Fibroblast of skin of right quadriceps (primary cell): ENCODE measurements around the gene CEBPE.

ENCODE experiments used
- DNase-seq: peaks from one replicate; pipeline ENCODE4 v3.0.0-alpha.2; 2013

CEBPE gene

DNA sequence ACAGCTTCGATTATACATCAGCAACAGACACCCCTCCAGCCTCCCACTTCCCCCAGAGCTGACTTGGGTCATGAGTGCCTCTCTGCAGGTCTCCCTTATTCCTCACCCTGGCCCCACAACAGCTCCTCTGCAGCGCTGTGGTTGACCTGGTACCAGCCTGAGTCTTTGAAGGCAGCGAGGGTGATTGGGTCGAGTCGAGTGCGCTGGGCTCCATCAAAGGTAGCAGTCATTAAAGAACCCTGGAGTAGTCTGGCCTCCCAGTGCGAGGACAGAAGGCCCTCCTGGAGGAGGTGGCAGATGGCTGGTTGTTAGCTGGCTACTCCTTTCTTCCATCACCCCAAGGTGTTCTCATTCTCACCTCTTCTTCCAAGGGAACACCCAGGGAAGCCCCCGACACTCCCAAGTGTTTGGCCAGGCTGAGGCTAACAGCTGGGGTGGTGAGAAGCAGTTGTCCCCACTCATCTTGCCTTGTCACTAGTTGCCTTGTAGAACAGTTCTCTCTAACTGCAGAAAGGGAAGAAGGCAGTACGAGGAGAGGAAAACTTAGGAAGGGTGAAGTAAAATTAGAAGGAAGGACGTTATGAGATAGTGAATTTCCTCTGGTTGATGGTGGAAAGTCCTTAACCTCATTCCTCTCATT is 16.9 kb downstream of the CEBPE start:
- DNase-seq = no peak

DNA sequence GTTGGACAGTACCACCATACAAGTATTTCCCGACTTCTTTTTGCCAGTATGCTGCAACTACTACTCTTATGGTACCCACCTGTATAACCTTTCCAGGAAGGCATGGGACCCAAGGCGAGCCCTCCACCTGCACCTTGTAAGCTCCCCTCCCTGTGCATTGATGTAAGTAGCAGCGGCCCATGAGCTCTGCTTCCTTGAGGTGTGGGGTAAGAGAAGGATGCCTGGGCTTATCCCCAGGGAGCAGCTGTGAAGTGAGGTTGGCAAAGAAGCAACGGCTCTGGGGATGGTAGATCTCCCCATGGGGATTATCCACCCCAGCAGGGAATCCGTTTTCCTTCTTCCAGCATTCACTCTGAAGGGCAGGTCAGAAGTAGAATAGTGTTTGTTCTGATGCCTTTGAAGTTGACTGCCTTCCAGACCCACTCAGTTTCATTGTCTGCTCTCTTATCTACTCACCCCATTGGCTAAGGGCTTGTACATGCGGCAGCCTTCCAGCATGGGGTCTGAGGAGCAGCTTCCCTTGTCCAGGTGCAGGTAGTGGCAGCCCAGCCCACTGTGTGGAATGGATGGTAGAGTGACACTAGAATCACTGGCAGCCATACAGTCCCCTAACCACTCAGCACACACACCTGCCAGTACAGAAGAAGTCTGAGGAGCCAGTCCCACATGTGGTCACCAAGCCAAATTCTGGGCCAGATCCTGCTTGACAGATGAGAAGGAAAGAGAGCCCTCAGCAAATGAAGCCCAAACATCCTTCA is 17.7 kb downstream of the CEBPE start:
- DNase-seq = no peak

DNA sequence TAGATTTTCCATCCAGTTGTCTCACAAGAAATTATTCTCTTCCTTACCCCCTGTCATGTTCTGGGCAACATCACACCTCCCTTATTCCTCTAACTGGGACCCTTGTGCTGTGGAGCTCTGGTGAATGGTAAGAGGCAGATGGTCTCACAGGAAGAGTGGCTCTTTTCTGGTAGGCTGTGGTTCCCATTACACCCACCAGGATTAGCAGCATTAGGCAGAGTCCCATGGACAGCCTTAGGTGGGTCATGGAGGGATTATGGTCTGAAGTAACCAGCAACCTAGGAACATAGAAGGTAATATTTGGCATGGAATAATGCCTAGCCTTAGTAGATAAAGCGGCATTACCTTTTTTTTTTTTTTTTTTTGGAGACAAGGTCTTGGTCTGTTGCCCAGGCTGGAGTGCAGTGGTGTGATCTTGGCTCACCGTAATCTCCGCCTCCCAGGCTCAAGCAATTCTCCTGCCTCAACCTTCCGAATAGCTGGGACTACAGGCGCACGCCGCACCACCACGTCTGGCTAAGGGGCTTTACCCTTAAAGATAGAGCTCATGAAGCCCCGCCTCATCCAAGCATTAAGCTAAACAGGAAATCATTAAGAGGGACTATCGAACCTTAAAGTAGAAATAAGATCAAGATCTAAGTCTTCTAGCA is 19.7 kb downstream of the CEBPE start:
- DNase-seq = no peak

DNA sequence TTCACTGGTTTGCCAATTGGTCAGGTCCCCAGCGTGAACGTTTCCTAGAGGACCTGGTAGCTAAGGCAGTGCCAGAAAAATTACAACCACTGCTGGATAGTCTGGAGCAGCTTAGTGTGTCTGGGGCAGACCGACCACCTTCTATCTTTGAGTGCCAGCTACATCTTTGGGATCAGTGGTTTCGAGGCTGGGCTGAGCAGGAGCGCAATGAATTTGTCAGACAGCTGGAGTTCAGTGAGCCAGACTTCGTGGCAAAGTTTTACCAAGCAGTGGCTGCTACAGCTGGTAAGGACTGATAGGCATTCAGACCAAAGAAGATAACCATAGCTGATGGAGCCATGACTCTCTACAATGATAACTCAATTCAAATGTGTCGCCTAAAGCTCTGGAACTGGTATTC is 21.3 kb downstream of the CEBPE start:
- no peak for DNase-seq

DNA sequence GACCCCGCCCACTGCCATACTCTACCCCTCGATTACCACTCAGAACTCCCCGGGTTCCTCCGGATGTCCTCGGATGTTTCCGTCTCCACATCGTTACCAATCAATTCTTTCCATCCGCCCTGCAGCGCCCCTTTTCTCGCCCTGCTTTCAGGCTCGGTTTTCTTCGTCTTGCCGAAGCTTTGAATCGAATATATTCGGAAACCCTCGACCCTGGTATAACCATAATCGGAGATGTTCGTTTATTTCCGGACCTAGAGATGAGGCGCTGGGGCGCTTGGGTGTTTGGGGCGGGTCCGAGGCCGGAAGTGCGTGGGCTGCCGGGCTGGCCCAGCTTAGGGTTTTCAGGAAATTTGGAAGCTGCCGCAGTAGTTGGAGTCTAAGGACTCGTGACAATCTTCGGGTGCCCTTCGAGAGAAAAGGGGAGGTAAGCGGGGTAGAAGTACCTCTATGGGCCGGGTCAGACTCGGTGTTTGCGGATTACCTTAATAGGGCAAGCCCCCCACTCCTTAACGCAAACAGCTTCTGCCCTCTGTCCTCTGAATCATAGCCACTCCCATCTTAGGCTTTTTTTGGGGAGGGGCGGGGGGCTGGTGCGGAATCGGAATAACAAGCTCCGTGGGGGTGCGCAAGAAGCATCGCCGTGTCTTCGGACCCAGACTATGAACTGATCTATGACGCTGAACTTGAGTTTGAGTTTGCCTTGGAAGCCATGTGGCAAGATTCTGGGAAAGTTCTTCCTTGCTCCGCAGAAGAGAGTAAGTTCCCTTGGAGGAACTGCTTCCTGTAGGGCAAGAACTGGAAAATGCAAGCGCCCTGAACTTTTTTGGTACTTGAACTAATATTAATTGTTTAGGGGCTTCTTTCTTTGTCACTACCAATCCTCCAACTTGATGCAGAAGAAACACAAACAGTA is 23.6 kb downstream of the CEBPE start, which contains the start of gene C14orf119:
C14orf119 (plus strand) TSS at position 310 of the 913 bp plus-strand sequence. CDS start 2,154 bp downstream, outside the sequence.
- peak; percentile 100 for DNase-seq

DNA sequence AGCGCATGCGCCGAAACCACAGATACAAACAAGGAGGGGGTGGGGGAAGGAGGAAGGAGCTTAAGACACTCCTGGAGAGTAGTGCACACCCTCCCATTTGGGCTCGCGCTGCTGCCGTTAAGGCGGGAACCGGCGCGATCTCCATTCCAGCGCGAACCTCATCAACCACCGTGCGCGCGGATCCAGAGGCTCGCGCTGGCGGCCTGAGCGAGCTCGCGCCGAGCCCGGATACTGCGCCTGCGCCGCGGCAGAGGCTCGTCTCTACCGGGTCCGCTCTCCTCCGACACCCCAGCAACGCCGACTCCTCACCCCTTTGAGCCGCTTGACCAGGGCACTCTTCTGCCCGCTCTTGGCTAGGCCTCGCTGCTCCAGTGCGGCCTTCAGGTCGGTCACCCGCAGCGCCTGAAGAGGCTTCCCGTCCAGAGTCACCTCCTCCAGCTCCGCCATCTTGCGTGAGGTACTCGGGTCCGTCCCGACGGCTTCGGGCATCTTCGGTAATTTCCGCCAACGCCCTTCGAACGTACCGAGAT is 24.3 kb downstream of the CEBPE start, which contains the start of gene ACIN1:
ACIN1 (minus strand) TSS at position 471 of the 530 bp plus-strand sequence; CDS start at position 447, 24 bp downstream.
- DNase-seq = peak; percentile 90

DNA sequence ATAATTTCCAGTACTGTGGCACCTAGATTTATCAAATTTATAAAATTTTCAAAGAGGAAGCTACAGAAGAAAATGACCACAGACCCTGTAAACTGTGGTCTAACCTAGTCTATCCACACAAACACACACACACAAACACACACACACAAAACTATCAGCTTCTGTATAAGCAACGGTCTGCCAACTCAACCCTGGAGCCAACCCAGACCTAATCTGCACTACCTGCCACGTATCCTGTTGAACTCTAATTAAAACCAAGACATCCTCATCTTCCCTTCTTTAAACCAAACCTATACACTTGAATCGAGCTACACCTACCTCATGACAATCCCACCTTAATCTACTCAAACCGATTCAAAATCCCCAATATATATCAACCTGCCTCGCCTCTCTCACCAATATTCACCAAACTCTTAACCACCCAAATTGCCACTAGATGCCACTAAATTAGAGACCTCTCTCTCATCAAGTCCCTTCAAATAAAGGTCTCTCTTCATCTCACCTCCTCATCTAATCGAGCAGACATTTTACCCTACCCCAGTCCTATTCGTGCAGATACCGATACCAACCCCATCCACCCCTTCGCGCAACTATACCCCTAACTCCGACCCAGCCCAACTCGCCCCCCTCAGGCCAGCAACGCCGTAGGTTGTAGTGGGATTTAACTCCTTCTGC is 24.9 kb downstream of the CEBPE start:
- DNase-seq = no peak

DNA sequence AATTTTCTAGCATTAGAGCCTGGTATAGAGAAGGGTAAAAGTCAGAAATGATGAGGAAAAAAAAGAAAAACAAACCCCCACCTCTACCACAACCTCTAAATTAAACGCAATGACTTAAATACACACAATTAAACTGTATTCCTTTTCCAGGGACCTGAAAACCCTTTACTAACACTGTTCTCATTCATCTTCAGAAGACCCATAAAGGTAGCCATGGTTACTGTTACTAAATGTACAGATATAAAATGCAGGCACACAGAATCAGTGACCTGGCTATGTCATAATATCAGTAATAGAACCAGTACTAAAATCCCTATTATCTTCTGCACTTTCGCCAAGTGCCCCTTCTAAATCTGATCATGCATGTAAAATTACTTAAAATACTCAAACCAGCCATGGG is 25.5 kb downstream of the CEBPE start:
- DNase-seq = no peak

DNA sequence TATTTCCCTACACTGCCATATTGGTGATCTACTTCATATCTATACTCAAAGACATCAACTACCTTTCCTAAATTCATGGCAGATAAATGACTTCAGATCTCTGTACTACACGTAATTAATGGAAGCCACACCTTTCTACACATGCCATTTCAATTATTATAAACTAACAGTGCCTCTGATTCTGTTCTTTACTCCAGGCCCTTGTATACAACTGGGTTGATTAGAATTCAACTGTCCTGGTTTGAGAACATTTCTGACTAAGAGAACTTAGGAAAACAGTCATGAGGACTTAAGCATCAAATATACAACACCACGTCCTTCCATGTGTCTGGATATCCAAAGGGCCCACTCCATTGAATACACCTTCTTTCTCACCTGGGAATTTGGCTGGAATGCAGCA is 26.0 kb downstream of the CEBPE start:
- DNase-seq = no peak

DNA sequence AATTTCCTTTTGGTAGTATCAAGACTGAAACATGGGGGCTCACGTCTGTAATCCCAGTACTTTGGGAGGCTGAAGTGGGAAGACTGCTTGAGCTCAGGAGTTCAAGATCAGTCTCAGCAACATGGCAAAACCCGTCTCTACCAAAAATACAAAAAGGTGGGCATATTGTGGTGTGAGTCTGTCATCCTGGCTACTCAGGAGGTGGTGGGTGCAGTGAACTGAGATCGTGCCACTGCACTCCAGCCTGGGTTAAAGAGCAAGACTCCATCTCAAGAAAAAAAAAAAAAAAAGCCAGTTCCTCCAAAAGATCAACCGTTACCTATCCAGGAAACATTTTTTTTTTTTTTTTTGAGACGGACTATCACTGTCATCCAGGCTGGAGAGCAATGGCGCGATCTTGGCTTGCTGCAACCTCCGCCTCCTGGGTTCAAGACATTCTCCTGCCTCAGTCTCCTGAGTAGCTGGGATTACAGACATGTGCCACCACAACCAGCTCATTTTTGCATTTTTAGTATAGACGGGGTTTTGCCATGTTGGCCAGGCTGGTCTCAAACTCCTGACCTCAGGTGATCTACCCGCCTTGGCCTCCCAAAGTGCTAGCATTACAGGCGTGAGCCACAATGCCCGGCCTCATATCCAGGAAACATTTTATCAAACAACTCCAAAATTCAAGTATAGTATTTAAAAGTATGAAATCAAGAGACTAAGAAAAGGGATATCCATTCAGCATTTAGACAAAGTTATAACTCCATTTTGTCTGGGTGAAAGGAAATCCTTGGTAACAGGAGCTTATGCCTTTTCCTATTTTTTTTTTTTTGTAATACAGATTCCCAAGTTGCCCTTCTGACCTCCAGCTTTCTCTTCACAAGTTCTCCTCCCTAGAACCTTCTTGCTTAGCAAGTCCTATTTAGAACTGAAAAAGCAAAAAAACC is 27.5 kb downstream of the CEBPE start:
- DNase-seq = no peak

DNA sequence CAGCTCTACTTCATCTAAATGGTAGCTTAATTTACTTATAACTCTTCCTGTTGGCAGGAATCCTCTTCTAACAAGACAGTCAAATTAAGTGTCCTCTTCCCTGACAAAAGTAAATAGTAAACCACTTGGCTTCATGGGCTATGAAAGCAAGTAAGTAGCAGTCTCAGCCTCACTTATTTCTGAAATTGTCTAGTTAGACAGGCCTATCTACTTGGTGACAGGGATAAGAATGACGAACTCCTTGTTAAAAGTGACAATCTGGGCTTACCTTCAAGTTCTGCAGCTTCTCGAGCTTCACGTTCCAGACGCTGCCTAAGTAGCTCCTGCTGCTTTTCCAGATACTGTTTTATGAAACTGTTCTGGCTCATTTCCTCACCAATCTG is 28.8 kb downstream of the CEBPE start:
- no peak for DNase-seq

DNA sequence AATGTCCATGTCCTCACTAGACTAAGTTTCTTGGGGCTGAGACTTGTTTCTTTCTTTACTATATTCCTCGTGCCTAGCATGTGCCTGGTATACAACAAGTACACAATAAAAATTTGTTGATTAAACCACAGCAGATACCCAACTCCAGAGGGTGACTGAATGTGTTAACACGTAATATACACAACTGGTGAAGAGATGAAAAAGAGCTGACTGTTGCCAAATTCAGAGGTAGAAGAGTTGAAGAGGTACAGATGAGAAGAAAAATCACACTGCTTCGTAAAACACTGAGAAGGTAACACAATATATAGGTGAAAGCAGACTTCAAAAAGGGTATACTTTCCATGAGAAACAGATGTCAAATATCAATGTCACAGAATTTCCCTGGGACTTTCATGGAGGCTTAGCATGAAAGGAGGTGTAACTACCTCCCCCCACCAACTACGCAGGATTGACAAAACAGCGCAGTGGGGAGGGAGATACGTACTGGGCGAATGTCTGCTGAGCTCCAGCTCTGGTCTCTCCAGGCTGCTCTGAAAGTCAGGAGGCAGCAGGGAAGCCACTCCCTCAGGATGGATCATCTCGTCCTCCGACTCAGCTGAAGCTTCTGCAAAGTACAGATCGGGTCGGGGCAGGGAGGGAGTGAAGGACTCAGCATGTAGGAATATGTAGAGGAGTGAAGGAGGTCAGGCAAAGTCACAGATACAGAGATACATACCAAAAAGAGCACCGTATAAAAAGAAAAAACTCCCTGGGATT is 29.4 kb downstream of the CEBPE start:
- no peak for DNase-seq

DNA sequence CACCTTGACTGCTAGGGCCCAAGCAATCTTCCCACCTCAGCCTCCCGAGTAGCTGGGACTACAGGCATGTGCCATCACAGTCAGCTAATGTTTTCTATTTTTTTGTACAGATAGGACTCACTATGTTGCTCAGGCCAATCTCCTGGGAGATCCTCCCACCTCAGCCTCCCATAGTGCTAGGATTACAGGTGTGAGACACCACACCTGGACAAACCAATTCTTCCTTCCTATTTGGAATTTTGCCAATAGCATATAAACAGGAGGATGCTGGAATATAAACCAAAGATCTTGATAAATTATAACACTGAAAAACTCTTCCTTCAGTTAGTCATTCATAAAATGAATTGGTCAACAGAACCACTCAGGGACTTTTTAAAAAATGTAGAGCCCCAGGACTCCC is 32.5 kb downstream of the CEBPE start:
- no peak for DNase-seq

DNA sequence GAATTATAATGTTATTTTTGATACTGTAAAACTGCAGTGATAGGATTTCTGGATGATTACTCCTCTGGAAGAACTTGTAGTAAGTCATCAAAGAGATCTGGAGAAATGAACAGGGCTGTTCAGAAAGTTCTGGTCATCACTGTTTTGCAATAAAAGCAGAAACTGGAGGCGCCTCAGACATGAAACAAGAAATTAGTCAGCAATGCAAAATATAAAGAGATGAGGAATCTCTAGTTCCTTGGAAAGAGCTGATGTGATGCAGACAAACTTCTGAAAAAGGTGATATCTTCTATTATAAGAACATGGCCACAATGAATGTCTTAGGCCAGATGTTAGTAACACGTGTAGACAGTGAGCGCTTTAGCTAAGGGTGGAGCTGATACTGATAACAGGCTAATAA is 33.6 kb downstream of the CEBPE start:
- no peak for DNase-seq

DNA sequence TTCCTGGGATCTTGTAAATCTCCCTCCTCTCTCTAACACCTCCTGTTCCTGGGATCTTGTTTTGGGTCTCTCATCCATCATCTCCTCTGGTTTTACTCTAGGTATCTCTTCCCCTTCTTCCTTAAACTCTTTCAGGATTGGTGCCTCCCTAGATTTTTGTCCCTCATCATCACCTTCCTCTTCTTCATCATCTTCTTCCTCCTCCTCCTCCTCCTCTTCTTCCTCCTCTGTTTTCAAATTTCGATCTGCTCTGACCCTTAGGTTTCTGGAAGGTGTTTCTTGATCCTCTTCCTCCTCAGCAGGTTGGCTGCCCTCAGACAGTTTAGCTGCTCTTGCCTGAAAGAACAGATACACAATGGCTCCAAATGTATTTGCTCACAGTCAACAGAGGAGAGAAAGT is 38.6 kb downstream of the CEBPE start:
- DNase-seq = no peak

DNA sequence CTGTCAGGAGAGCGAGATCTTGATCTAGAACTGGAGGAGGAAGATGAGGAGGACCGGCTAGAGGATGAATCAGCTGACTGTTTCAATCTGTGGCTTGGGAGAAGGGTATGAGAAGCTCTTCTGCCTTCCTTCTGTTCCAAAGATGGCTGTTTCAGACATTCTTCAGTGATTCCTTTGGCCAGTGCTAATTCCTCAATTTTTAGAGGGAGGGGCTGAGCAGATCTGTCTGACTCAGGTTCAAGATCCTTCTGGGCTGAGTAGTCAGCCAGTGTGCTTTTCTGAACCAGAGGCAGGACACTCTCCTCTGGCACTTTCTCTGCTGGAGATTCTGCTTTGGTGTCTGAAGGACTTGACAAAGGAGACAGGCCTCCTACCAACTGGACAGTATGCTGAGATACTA is 39.3 kb downstream of the CEBPE start:
- peak; percentile 37 for DNase-seq

DNA sequence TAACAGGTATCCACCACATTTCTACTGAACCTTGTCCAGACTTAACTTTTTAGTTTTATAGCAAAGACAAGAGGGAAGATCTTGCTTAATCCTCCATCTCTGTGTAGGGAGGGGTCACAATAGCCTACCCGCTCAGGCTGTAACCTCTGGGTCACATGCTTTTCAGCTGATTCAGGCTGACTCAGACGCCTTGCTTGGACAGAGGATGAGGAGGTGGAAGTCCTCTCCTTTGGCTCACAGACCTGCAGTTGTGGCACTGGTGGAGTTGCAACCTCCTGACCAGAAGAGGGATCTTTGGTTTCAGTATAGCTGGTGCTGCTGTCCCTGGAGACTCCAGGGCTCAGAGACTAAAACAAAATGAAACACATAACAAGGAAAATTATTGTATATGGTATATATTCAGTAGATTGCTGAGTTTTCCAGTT is 40.4 kb downstream of the CEBPE start:
- DNase-seq = peak; percentile 82

DNA sequence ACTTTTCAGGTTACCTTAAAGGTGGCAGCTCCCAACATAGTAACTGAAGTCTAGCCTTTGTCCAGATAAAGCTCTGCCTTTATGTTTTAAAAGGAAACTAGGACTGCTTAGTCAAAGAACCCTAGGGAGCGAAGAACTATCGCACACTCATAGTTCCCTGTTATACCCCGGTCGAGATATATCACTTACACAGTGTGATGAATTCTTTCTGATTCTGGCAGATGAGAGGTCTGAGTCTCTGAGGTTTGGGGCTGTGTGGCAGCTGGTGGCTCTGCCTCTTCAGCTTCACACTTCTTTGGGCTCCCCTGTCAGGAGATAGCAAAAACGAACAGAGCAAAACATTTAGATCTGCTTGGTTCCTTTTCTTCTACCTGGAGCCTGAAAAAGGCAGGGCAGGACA is 41.1 kb downstream of the CEBPE start:
- DNase-seq = no peak

DNA sequence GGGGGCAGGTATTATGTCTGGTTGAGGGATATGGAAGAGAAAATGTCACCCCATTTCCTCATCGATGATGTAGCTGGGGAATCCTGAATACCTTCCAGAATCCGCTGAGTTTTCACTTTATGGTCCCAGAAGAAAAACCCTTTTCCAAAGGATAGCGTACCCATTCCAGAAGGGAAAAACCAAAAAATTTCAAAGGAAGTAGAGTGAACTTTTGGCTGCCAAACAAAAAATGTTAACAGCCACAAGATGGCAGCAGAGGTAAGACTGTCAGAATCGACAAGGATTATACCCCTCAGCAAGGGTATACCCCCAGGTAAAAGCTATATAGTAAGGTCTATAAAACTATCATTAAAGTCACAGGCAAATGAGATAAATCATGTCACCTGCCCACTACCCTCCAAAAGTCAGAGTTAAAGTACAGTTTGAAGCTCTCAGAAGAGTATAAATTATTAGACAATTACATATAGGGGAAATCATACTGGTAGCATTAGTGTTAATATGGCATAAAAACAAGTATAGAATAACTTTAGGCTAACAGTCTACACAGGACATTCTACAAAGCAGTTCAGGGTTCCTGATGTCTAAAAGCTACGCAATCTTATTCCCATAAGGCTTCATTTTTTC is 42.2 kb downstream of the CEBPE start:
- DNase-seq = no peak

DNA sequence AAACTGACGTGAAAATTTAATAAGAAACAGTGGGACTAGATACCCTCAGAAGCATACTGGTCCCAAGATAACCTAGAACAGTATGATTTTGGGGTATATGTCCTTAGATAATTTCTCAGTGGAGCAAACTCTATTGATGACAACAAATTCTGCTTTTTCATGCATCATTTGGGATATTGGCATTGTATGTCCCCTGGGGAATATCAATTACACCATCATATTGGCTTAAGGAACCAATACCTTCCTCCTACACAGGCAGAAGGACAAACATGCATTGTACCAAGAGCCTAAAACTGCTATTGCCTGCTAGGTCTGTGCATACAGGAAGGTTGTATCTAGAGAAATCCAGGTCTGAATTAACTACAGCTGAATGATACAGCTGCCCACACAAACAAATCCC is 44.1 kb downstream of the CEBPE start:
- no peak for DNase-seq
